Measurements from ENCODE around the gene HMSD. TPM values are rescaled to one million over a fixed set of nuclear protein-coding genes. Genes with fewer than 3 reads are reported as not detected.

HMSD gene
- total and polyA plus RNA-seq, 5 donors: 0.20 to 1.1 (median 1.1) TPM; not detected in 2

DNA sequence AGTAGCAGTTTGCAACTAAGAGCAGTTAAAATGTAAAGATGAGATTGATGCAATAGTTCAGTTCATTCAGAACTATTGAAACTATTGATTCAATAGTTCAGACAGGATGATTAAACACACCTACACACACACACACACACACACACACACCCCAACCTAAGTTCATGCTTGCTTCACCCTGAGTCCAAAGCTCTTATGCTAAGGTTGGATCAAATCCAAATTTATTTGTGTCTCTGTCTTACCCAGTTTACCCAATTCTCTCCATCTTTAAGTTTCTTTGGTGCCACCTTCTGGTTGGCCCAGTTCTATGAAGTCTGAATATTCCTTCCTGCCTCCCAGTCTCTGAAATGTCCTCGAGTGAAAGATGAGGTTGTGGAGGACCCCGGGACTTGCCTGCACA is 25.9 kb downstream of the HMSD start:
- ATAC-seq (no peak), DNase-seq (no peak)
- Histone ChIP-seq H3K9me3 (ENCODE audit: control insufficient read depth, low read length) (no peaks in the 10 kb centered on the region), H3K4me1 (ENCODE audit: control insufficient read depth, insufficient read depth, low read length) (no peaks in the 10 kb centered on the region), H3K27me3 (ENCODE audit: control insufficient read depth, insufficient read depth) (no peaks in the 10 kb centered on the region), H3K27ac (ENCODE audit: low read length) (no peak overlapping the region), H3K4me3 (ENCODE audit: low read length) (no peak overlapping the region)
- 34% methylated on average over 2 of the region's 2 CpGs for WGBS
- intact Hi-C loops (cut with DNase I): no loop called here

DNA sequence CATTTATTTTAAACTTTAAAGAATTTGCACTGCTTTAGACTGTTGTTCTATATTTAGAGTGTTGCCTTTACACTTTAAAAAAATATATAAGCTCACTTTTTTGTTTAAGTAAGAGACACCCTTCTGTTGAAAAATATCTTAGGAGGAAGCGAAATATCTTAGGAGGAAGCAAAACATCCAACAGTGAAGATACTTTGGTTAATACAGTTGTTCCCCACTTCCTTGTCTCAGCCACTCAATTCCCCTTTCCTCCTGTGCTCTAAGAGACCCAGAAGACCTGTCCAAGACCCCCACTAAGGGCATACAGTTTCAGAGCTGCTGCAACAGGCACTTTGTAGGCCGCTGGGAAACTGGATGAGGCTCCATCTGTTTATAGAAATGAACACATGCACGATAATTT is 26.5 kb downstream of the HMSD start:
- 58% methylated on average over 3 of the region's 3 CpGs for WGBS
- Histone ChIP-seq H3K4me3 (ENCODE audit: low read length) (no peak overlapping the region), H3K27ac (ENCODE audit: low read length) (no peak overlapping the region), H3K9me3 (ENCODE audit: control insufficient read depth, low read length) (no peaks in the 10 kb centered on the region), H3K27me3 (ENCODE audit: control insufficient read depth, insufficient read depth) (no peaks in the 10 kb centered on the region), H3K4me1 (ENCODE audit: control insufficient read depth, insufficient read depth, low read length) (no peaks in the 10 kb centered on the region)
- DNase-seq (no peak), ATAC-seq (no peak)
- intact Hi-C loops (cut with DNase I): no loop called here

DNA sequence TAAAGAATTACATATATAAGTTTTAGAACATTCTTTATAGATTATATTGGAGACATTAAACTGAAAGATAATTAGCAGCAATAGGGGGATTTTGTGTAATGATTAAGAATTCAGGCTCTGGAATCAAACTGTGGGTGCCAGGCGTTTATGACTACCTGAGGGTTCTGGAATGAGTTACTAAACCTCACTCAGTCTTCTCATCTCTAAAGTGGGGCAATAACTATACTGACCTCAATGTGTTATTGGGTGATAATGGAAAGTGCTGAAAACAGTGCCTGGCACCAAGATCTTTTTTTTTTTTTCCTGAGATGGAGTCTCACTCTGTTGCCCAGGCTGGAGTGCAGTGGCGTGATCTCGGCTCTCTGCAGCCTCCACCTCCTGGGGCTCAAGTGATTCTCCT is 27.9 kb downstream of the HMSD start:
- H3K27ac ChIP-seq (ENCODE audit: low read length): no peak overlapping the region
- H3K4me3 ChIP-seq (ENCODE audit: low read length): no peak overlapping the region
- DNase-seq: no peak
- ATAC-seq: no peak
- H3K27me3 ChIP-seq (ENCODE audit: control insufficient read depth, insufficient read depth): no peaks in the 10 kb centered on the region
- intact Hi-C loops (cut with DNase I): no loop called here
- H3K9me3 ChIP-seq (ENCODE audit: control insufficient read depth, low read length): no peaks in the 10 kb centered on the region
- no peaks in the 10 kb centered on the region for H3K4me1 ChIP-seq (ENCODE audit: control insufficient read depth, insufficient read depth, low read length)
- WGBS: 96% methylated on average over 3 of the region's 3 CpGs

DNA sequence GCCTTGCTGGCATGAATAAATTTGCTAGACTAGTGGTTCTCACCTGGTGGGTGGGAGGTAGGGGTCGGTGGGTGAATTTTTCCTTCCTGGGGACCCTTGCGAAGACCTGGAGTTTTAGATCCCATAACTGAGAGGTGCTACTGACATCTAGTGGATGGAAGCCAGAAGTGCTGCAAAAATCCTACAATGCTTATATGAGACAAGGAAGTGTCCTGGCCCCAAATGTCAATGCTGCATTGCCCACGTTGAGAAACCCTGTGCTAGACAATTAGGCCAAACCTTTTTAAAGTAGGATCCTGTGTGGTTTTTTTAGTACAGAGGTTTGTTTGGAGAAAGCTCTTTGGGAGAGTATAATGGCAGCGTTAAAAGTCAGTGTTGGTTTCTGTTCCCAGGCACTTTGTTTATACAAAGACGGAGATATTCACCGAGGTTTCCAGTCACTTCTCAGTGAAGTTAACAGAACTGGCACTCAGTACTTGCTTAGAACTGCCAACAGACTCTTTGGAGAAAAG is 30.4 kb downstream of the HMSD start:
- 12% methylated on average over 6 of the region's 6 CpGs for WGBS
- DNase-seq: peak in 1 of 3 donors; percentile 58
- H3K4me3 ChIP-seq (ENCODE audit: low read length): peak overlapping the region; percentile 39
- no peaks in the 10 kb centered on the region for H3K9me3 ChIP-seq (ENCODE audit: control insufficient read depth, low read length)
- H3K4me1 ChIP-seq (ENCODE audit: control insufficient read depth, insufficient read depth, low read length): no peaks in the 10 kb centered on the region
- H3K27me3 ChIP-seq (ENCODE audit: control insufficient read depth, insufficient read depth): no peaks in the 10 kb centered on the region
- intact Hi-C loops (cut with DNase I): no loop called here
- peak; percentile 85 to 86 for ATAC-seq
- H3K27ac ChIP-seq (ENCODE audit: low read length): no peak overlapping the region

DNA sequence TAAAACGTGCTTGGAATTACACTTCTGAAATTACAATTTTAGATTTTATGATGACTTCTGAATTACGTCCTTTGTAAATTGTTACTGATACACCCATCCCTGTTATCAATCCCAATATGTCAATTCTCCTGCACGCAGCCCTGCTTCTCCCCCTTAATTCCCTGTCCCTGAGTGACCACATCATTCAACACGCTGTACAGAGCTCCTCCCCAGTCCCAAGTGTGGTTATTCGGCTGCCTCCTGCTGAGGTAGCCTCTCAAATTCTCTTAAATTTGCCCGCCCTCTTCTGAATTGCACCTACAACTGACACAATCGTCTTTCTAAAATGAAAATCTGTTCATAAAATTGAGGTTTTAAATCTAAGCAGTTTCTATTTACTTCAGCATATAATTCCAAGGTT is 30.9 kb downstream of the HMSD start:
- Histone ChIP-seq H3K9me3 (ENCODE audit: control insufficient read depth, low read length) (no peaks in the 10 kb centered on the region), H3K4me1 (ENCODE audit: control insufficient read depth, insufficient read depth, low read length) (no peaks in the 10 kb centered on the region), H3K27me3 (ENCODE audit: control insufficient read depth, insufficient read depth) (no peaks in the 10 kb centered on the region), H3K4me3 (ENCODE audit: low read length) (peak overlapping the region; percentile 39), H3K27ac (ENCODE audit: low read length) (no peak overlapping the region)
- ATAC-seq (peak in 1 of 2 donors; percentile 50), DNase-seq (no peak)
- WGBS: 57% methylated on average over 7 of the region's 7 CpGs
- intact Hi-C loops (cut with DNase I): no loop called here

DNA sequence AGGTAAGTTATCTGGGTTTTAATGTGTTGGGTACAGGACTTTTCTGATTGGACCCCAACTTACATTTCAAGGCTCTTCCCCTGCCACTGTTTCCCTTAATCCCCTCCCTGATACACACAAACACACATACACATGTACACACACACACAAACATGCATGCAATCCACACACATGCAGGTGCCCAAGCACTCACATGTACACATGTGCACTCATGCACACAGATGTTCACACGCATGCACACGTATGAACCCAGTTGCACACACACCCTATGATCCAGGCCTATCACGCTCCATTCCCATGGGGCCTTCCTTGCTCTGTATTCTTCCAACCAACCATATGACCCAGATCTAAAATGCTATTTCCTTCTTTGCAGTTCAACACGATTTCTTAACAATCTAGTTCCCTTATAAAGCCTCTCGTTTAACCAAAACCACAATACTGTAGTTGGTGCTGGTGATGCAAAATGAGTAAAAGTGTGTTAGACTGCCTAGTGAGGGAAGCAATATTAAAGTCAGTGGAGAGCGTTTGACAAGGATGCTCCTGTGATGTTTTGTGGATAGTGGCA is 31.9 kb downstream of the HMSD start:
- H3K4me1 ChIP-seq (ENCODE audit: control insufficient read depth, insufficient read depth, low read length): no peaks in the 10 kb centered on the region
- 79% methylated on average over 6 of the region's 6 CpGs for WGBS

DNA sequence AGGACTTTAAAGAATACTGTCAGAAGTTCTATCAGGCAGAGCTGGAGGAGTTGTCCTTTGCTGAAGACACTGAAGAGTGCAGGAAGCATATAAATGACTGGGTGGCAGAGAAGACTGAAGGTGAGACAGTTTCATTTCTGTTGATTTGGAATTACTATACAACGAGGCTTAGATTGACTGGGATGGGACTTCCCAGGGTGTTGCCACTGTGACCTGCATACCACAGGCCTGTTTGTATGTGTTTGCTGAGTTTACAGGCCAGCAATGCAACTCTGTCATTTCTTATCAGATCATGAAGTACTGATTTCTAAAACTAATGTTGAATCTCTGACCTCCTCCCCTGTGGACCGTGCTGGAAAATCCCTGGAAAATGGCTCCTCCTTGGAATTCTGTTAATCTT is 32.6 kb downstream of the HMSD start:
- 69% methylated on average over 2 of the region's 2 CpGs for WGBS
- intact Hi-C loops (cut with DNase I): no loop called here
- no peak for ATAC-seq

More for the DNA sequence above, 31.9 kb downstream of the HMSD start:
- no peak overlapping the region for H3K4me3 ChIP-seq (ENCODE audit: low read length)
- no peaks in the 10 kb centered on the region for H3K9me3 ChIP-seq (ENCODE audit: control insufficient read depth, low read length)
- ATAC-seq (no peak), DNase-seq (no peak)
- no peaks in the 10 kb centered on the region for H3K27me3 ChIP-seq (ENCODE audit: control insufficient read depth, insufficient read depth)
- no peak overlapping the region for H3K27ac ChIP-seq (ENCODE audit: low read length)
- intact Hi-C loops (cut with DNase I): no loop called here

DNA sequence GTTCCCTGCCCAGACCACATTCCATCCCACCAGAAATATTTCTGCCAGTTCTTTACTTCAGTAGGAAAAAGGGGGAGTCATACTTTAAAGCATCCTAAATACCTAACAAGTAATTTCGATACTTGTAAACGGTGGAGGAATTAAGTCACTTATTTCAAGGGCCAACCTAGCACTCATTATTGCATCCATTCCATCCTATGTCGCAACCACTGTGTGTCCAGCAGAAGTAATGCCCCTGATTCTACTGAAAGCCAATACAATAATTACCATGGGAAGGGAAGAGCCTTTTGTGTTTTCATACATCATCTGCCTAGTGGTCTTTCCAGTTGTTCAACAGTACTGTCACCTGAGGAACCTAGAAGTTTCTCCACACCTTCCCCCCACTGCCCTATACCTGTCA is 33.3 kb downstream of the HMSD start:
- DNase-seq (no peak), ATAC-seq (no peak)
- intact Hi-C loops (cut with DNase I): no loop called here
- Histone ChIP-seq H3K27ac (ENCODE audit: low read length) (no peak overlapping the region), H3K27me3 (ENCODE audit: control insufficient read depth, insufficient read depth) (no peaks in the 10 kb centered on the region), H3K4me1 (ENCODE audit: control insufficient read depth, insufficient read depth, low read length) (no peaks in the 10 kb centered on the region), H3K4me3 (ENCODE audit: low read length) (no peak overlapping the region), H3K9me3 (ENCODE audit: control insufficient read depth, low read length) (no peaks in the 10 kb centered on the region)
- 86% methylated on average over 3 of the region's 3 CpGs for WGBS

More for the DNA sequence above, 32.6 kb downstream of the HMSD start:
- Histone ChIP-seq H3K27me3 (ENCODE audit: control insufficient read depth, insufficient read depth) (no peaks in the 10 kb centered on the region), H3K4me1 (ENCODE audit: control insufficient read depth, insufficient read depth, low read length) (no peaks in the 10 kb centered on the region), H3K4me3 (ENCODE audit: low read length) (no peak overlapping the region), H3K9me3 (ENCODE audit: control insufficient read depth, low read length) (no peaks in the 10 kb centered on the region), H3K27ac (ENCODE audit: low read length) (no peak overlapping the region)
- no peak for DNase-seq

DNA sequence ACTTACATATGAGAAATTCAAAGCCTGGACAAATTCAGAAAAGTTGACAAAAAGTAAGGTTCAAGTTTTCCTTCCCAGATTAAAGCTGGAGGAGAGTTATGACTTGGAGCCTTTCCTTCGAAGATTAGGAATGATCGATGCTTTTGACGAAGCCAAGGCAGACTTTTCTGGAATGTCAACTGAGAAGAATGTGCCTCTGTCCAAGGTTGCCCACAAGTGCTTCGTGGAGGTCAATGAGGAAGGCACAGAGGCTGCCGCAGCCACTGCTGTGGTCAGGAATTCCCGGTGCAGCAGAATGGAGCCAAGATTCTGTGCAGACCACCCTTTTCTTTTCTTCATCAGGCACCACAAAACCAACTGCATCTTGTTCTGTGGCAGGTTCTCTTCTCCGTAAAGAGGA is 37.8 kb downstream of the HMSD start:
- DNase-seq (no peak), ATAC-seq (no peak)
- H3K4me1 ChIP-seq (ENCODE audit: control insufficient read depth, insufficient read depth, low read length): no peaks in the 10 kb centered on the region
- H3K27me3 ChIP-seq (ENCODE audit: control insufficient read depth, insufficient read depth): no peaks in the 10 kb centered on the region
- WGBS: 66% methylated on average over 7 of the region's 7 CpGs
- no peaks in the 10 kb centered on the region for H3K9me3 ChIP-seq (ENCODE audit: control insufficient read depth, low read length)
- H3K27ac ChIP-seq (ENCODE audit: low read length): no peak overlapping the region
- intact Hi-C loops (cut with DNase I): no loop called here
- no peak overlapping the region for H3K4me3 ChIP-seq (ENCODE audit: low read length)

DNA sequence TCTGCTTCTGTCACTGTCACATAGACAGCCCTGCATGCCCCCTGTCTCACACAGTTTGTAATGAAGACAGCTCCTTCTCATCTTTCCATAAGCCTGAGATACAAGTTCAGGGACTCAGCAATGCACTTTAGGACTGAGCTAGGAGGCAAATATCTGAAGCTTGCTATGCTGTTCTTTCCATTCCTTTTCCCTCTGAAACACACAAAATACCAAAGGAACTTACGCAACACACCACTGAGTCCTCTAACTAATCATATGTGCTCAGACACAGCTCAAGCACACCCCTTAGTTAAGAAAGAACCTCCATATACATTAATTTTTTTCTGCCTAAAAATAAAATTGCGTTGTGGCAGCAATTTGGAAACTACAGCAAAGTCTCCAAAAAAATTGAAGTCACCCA is 38.6 kb downstream of the HMSD start:
- H3K4me3 ChIP-seq (ENCODE audit: low read length): no peak overlapping the region
- ATAC-seq (no peak), DNase-seq (no peak)
- H3K9me3 ChIP-seq (ENCODE audit: control insufficient read depth, low read length): no peaks in the 10 kb centered on the region
- WGBS: 85% methylated on average over 2 of the region's 2 CpGs
- H3K27ac ChIP-seq (ENCODE audit: low read length): no peak overlapping the region
- intact Hi-C loops (cut with DNase I): no loop called here
- no peaks in the 10 kb centered on the region for H3K4me1 ChIP-seq (ENCODE audit: control insufficient read depth, insufficient read depth, low read length)
- no peaks in the 10 kb centered on the region for H3K27me3 ChIP-seq (ENCODE audit: control insufficient read depth, insufficient read depth)

DNA sequence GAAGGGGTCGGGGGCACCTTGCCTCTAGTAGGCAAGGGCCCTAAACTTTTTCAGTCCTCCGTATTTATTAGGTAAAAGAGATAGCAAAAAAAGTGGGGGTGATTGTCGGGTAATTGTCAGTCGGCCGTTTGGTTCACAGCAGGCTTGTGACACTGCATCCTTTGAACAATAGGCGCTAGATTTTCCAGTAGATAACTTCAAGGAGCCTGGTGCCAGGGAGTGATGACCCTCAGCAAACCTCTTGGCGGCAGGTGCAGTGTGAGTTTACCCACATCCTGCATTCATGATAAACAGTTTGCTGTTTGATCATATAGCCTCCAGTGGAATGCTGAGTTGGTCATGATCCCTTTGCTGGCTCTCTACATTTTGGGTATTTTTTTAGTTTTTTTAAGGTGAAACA is 43.6 kb downstream of the HMSD start:
- no peak for ATAC-seq
- intact Hi-C loops (cut with DNase I): no loop called here
- no peaks in the 10 kb centered on the region for H3K9me3 ChIP-seq (ENCODE audit: control insufficient read depth, low read length)

More for the DNA sequence above, 43.6 kb downstream of the HMSD start:
- Histone ChIP-seq H3K4me3 (ENCODE audit: low read length) (no peak overlapping the region), H3K27ac (ENCODE audit: low read length) (no peak overlapping the region), H3K27me3 (ENCODE audit: control insufficient read depth, insufficient read depth) (no peaks in the 10 kb centered on the region), H3K4me1 (ENCODE audit: control insufficient read depth, insufficient read depth, low read length) (no peaks in the 10 kb centered on the region)
- WGBS: 80% methylated on average over 7 of the region's 7 CpGs
- no peak for DNase-seq

Data from right cardiac atrium (tissue), 5 donors.